HUES64 (cell line): Measurements from ENCODE around the gene HMGA1.

ENCODE experiments used
- H3K27ac ChIP-seq: 2 replicates; pipeline ENCODE4 v1.7.0; 2013; ENCODE audit warnings: low read depth, low read length, inconsistent platforms
- H3K27me3 ChIP-seq: 2 replicates; pipeline ENCODE4 v1.6.1; 2013; ENCODE audit warnings: mild to moderate bottlenecking, low read length; ENCODE audit not compliant: insufficient read depth
- H3K36me3 ChIP-seq: 2 replicates; pipeline ENCODE4 v1.6.1; 2013; ENCODE audit warnings: mild to moderate bottlenecking, low read length; ENCODE audit not compliant: insufficient read depth
- H3K4me1 ChIP-seq: 2 replicates; pipeline ENCODE4 v1.6.1; 2013; ENCODE audit warnings: mild to moderate bottlenecking, low read length, moderate library complexity; ENCODE audit not compliant: insufficient read depth
- H3K4me3 ChIP-seq: 2 replicates; pipeline ENCODE4 v1.5.1; 2013; ENCODE audit warnings: mild to moderate bottlenecking, low read length, moderate library complexity
- H3K9ac ChIP-seq: 2 replicates; pipeline ENCODE4 v1.6.1; 2013; ENCODE audit warnings: mild to moderate bottlenecking, low read depth, low read length
- H3K9me3 ChIP-seq: 2 replicates; pipeline ENCODE4 v1.6.1; 2013; ENCODE audit warnings: low read depth, low read length; ENCODE audit not compliant: insufficient read depth
- WGBS: fragments of 150-250, 120-280 bp; methylation state at CpG from one replicate; pipeline ENCODE4 v1.1.7; 2013; ENCODE audit warnings: missing lambda C conversion rate; 5-methylcytosine and 5-hydroxymethylcytosine counted together

The HMGA1 gene

DNA sequence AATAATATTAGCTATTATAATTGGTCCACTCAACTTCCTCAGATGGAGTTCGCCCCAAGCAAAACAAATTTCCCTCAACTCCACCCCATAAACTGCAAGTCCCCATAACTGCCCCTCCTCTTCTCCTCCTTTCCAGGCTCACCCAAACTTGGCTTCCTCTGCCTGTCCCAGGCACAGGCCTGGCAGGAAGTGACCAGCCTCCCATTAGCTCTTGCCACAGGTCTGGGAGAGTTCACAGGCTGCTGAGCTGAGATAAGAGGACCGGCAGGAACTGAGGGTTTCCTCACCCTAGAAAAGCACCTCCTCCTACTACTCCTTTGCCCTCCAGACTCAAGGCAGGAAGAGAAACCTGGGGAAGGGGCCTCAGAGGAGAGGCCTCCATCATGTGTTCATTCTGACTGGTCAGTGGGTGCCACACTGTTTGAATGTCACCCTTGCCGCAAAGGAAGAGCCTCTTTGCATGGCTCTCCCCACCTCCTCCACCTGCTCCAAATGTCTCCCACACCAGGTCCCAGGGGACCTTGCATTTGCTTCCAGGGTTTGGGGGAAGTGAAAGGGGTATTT is 36.7 kb downstream of the HMGA1 start:
- H3K4me1 ChIP-seq: no peaks in the 10 kb centered on the region
- H3K9ac ChIP-seq: no peak overlapping the region
- no peaks in the 10 kb centered on the region for H3K36me3 ChIP-seq
- H3K27ac ChIP-seq: no peak overlapping the region
- no peaks in the 10 kb centered on the region for H3K27me3 ChIP-seq
- no peak overlapping the region for H3K4me3 ChIP-seq
- 90% methylated on average over 3 of the region's 3 CpGs for WGBS
- H3K9me3 ChIP-seq: no peaks in the 10 kb centered on the region

- Histone ChIP-seq H3K36me3 (no peaks in the 10 kb centered on the region), H3K4me3 (no peak overlapping the region), H3K9me3 (no peaks in the 10 kb centered on the region), H3K4me1 (no peaks in the 10 kb centered on the region), H3K9ac (no peak overlapping the region), H3K27me3 (no peaks in the 10 kb centered on the region), H3K27ac (no peak overlapping the region)
- WGBS: 100% methylated on average over 1 of the region's 1 CpG
Observed at GRCh38 chr6:34274129-34274528, 37.5 kb downstream of the HMGA1 start.

GRCh38 chr6:34275128-34275804 is 38.6 kb downstream of the HMGA1 start:
- WGBS: 94% methylated on average over 3 of the region's 3 CpGs
- Histone ChIP-seq H3K9me3 (no peaks in the 10 kb centered on the region), H3K9ac (no peak overlapping the region)

DNA sequence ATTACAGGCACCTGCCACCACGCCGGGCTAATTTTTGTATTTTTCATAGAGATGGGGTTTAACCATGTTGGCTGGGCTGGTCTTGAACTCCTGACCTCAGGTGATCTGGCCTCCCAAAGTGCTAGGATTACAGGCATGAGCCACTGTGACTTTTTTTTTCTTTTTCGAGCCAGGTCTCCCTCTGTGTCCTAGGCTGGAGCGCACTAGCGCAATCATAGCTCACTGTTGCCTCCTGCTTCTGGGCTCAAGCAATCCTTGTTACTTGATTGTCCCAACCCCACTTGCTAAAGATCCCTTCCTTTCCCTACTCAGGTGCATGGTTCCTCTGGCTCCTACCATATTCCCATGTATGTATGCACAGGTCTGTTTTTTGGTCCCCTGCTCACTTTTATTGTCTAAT is 39.5 kb downstream of the HMGA1 start:
- Histone ChIP-seq H3K36me3 (0 out of 2 replicates have a peak, but pooled peaks cover 2% of the 10 kb centered on the region), H3K4me3 (no peak overlapping the region), H3K9ac (no peak overlapping the region), H3K4me1 (no peaks in the 10 kb centered on the region), H3K27me3 (no peaks in the 10 kb centered on the region), H3K9me3 (no peaks in the 10 kb centered on the region), H3K27ac (no peak overlapping the region)
- WGBS: 88% methylated on average over 5 of the region's 5 CpGs

More at GRCh38 chr6:34275128-34275804, 38.6 kb downstream of the HMGA1 start:
- Histone ChIP-seq H3K27ac (no peak overlapping the region), H3K4me1 (no peaks in the 10 kb centered on the region), H3K4me3 (no peak overlapping the region), H3K36me3 (0 out of 2 replicates have a peak, but pooled peaks cover 2% of the 10 kb centered on the region), H3K27me3 (no peaks in the 10 kb centered on the region)

DNA sequence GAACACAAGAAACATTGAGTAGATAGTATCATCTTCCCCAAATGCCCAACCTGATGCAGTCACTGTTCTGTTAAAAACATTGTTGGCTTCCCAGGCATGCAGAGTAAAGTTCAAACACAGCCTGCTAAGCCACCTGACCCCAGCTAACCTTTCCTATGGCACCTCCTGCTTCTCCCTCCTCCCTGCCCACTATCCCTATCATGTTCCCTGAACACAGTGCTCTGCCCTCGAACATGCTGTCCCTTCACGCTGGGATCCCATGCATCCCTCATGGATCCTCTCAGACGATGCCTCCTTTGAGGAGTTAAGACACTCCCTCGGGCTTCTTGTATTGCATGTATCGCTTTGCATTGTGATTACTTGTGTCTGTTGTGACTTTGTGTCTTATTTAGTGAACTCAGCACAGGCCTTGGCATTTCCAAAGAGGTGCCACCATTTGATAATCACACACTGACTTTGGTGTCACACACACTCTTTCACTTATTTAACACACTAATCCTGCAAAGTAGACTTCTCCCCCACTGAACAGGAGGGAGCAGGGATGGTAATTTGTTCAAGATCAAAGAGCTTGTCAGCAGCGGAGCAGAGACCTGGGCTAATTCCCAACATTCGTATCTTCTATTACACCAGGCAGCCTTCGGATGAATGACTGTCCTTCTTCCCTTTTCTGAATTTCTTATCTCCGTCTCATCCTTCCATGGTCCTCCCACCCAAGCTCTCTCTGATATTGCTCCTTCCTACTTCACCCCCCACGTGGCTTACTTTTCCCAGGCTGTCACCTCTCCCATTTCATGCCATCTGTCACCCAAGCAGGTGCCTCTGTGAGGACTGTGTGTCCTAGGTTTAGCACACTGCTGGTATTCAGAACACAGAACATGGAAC is 40.4 kb downstream of the HMGA1 start:
- 85% methylated on average over 10 of the region's 10 CpGs for WGBS
- no peaks in the 10 kb centered on the region for H3K4me1 ChIP-seq

GRCh38 chr6:34277763-34278112 is 41.1 kb downstream of the HMGA1 start:
- 0 out of 2 replicates have a peak, but pooled peaks cover 2% of the 10 kb centered on the region for H3K36me3 ChIP-seq
- no peaks in the 10 kb centered on the region for H3K4me1 ChIP-seq
- H3K9me3 ChIP-seq: no peaks in the 10 kb centered on the region
- no peak overlapping the region for H3K4me3 ChIP-seq
- H3K27ac ChIP-seq: no peak overlapping the region
- 93% methylated on average over 4 of the region's 4 CpGs for WGBS
- H3K9ac ChIP-seq: no peak overlapping the region
- no peaks in the 10 kb centered on the region for H3K27me3 ChIP-seq

More for the DNA sequence above, 40.4 kb downstream of the HMGA1 start:
- 0 out of 2 replicates have a peak, but pooled peaks cover 2% of the 10 kb centered on the region for H3K36me3 ChIP-seq
- H3K9me3 ChIP-seq: no peaks in the 10 kb centered on the region
- no peaks in the 10 kb centered on the region for H3K27me3 ChIP-seq
- H3K27ac ChIP-seq: no peak overlapping the region
- no peak overlapping the region for H3K4me3 ChIP-seq
- H3K9ac ChIP-seq: no peak overlapping the region

- peaks cover 4% of the 10 kb centered on the region; the same call in 1 of the 2 replicates for H3K36me3 ChIP-seq
- 96% methylated on average over 5 of the region's 5 CpGs for WGBS
- no peaks in the 10 kb centered on the region for H3K4me1 ChIP-seq
- H3K9ac ChIP-seq: no peak overlapping the region
- no peak overlapping the region for H3K27ac ChIP-seq
- no peaks in the 10 kb centered on the region for H3K27me3 ChIP-seq
- no peaks in the 10 kb centered on the region for H3K9me3 ChIP-seq
- no peak overlapping the region for H3K4me3 ChIP-seq
Observed at GRCh38 chr6:34278833-34279232, 42.2 kb downstream of the HMGA1 start.

DNA sequence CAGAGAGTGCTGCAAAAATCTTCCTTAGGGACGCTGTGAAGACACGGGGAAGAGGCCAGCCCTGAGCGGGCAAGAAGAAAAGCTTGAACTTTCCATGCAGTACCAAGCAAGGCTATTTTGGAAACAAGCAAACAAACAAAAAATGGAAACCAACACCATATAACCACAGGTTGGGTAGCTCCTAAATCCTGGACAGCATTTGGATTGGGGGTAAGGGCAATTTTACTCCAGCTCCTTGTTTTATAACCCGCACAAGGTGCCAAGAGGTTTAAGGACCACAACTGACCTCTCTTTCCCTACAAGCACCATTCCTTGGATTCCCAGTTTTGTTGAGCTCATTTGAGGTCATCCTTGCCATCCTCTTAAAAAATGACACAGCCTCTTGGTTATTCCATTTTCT is 43.5 kb downstream of the HMGA1 start:
- Histone ChIP-seq H3K36me3 (peaks cover 18% of the 10 kb centered on the region), H3K4me3 (no peak overlapping the region), H3K27ac (no peak overlapping the region), H3K9me3 (no peaks in the 10 kb centered on the region), H3K27me3 (no peaks in the 10 kb centered on the region), H3K9ac (no peak overlapping the region), H3K4me1 (no peaks in the 10 kb centered on the region)
- 95% methylated on average over 4 of the region's 4 CpGs for WGBS

DNA sequence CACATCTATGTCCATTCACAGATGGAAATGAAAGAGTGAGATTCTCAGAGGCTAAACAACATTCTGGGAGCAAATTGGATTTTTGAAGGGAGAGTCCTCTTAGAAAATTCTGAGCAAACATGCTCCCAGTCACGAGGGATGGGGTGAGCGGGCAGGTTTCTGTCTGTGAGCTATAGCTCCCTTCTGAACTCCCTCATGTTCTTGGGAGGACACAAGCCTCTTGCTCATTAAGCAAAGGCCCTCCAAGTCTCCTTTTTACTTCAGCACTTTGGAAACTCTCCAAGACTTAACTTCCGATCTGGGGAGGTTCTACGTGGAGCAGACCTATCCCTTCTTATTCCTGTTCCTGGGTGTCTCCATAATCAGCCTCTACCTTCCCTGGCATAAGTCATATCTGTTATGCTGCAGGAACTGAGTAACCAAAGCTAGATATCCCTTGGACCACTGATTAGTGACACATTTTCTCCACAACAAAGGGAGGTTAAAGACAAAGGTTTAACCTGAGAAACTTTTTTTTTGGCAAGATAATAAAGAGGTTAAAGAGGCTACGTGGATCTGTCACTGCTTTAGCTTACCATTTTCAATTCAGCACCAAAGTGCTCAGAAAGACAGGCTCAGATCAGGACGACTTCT is 45.1 kb downstream of the HMGA1 start:
- H3K4me1 ChIP-seq: no peaks in the 10 kb centered on the region
- H3K4me3 ChIP-seq: no peak overlapping the region
- H3K36me3 ChIP-seq: peaks cover 23% of the 10 kb centered on the region
- H3K27me3 ChIP-seq: no peaks in the 10 kb centered on the region
- H3K27ac ChIP-seq: no peak overlapping the region
- no peak overlapping the region for H3K9ac ChIP-seq
- WGBS: 92% methylated on average over 6 of the region's 6 CpGs
- no peaks in the 10 kb centered on the region for H3K9me3 ChIP-seq

DNA sequence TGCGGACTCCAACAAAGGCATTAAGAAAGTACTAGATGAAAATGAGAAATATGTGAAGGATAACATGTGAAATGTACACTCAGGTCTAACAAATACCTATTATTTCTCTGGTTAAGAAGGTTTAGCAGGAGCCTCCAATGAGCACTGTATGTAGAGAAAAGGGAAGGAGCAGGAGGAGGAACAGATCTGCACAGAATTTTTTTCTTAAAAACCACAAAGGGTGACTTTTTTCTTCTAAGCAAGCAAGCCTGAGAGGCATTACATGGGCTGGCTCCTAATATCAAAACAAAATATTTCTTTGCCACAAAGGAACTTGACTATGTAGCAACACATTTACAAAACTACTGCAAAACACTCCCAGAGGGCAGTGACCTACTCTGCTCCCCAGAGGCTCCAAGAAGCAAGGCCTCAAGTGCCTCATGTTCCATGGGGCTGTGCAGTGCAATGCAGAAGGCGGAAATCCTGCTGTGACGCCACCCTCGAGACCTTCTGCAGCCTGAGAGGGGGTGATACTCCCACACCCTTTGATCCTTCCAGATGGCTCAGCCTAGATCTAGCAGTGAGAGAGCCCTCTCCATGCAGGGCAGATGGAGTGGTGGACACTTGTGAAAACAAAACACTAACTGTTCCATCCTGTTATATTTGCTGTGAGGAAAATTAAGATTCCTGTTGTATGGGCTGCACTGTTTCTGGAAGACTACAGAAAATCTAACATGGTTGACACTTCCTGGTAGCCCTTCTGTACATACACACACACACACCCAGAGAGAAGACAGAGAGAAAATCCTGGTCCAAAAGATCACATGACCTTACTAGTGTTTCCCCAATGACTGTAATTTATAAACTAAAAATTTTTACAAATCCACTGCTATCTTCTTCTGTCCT is 48.1 kb downstream of the HMGA1 start:
- Histone ChIP-seq H3K9ac (no peak overlapping the region), H3K27ac (no peak overlapping the region), H3K4me1 (no peaks in the 10 kb centered on the region), H3K4me3 (no peak overlapping the region), H3K9me3 (no peaks in the 10 kb centered on the region), H3K36me3 (peaks cover 38% of the 10 kb centered on the region), H3K27me3 (no peaks in the 10 kb centered on the region)
- 94% methylated on average over 3 of the region's 4 CpGs for WGBS
